ENCODE measurements around the gene FOXO3.
A peak's percentile ranks its signal among the peaks of the same experiment; 100 is the strongest.

Gene FOXO3

DNA sequence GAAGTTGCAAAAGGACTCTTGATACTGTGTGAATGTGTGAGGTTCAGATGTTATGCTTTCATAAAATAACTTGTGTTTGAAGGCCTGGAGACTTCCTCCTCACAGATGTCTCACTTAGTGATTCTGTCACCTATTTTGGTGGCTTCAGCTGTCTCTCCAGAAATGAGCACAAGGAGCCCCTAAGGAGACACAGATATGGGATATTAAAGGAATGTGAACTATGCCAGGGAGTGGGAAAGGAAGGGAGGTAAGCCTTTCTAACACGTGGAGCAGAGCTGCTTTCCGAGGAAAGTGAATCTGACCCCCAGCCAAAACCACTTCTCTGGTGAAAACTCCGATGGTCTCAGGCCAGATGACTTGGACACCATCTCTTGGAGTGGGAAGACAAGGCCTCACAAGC is 10.5 kb upstream of the FOXO3 start:
- TF ChIP-seq, protein P1, sequence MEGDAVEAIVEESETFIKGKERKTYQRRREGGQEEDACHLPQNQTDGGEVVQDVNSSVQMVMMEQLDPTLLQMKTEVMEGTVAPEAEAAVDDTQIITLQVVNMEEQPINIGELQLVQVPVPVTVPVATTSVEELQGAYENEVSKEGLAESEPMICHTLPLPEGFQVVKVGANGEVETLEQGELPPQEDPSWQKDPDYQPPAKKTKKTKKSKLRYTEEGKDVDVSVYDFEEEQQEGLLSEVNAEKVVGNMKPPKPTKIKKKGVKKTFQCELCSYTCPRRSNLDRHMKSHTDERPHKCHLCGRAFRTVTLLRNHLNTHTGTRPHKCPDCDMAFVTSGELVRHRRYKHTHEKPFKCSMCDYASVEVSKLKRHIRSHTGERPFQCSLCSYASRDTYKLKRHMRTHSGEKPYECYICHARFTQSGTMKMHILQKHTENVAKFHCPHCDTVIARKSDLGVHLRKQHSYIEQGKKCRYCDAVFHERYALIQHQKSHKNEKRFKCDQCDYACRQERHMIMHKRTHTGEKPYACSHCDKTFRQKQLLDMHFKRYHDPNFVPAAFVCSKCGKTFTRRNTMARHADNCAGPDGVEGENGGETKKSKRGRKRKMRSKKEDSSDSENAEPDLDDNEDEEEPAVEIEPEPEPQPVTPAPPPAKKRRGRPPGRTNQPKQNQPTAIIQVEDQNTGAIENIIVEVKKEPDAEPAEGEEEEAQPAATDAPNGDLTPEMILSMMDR (IDR thresholded peaks at IDR 0.05; ENCODE audit: insufficient read depth, low read length, missing control alignments): no peak
- ChIA-PET POLR2A (no interaction called here), CTCF (interaction anchor here (1.1 to 6.0 kb wide), 4 partner anchors 8 to 525 kb away, joined by 4 to 41 read pairs (median 18); no protein-coding TSS in a partner anchor)
- no peak for DNase-seq (ENCODE audit: low read depth, low spot score)
- no peak overlapping the region for H3K4me3 ChIP-seq (ENCODE audit: low read depth, low read length)

DNA sequence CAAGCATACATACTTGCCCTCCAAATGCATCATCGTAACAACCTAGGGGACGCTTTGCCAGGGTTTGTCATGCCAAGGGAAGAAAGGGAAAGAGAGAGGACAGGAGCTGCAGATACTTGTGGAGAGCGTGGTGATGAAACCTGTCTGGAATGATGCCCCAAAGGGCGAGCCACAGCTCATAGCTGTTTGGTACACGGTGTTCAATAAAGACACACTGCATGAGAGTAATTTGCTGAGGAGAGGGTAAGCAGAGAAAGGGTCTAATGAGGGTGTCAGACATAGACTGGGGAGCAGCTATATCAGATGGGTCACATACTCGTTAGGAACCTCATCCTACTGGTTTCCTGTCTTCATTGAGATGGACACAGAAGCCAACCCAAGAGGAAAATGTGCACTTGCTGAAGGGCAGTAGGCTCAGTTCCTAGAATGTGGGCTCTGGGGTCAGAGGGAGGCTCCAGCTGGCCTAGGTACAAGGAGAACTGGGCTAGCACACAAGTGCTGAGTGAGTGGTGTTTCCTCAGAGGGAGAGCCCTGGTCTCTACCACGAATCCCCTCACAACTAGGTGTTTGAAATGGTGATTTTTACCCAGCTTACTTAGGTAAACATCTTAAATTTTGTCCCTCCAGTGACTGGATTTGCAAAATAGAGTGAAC is 5.2 kb upstream of the FOXO3 start:
- no peak for DNase-seq (ENCODE audit: low read depth, low spot score)
- TF ChIP-seq, protein P1 (IDR thresholded peaks at IDR 0.05; ENCODE audit: insufficient read depth, low read length, missing control alignments): no peak
- CTCF ChIA-PET: interaction anchor here (1.2 to 6.0 kb wide), 3 partner anchors 14 to 518 kb away, joined by 3 to 41 read pairs (median 5); no protein-coding TSS in a partner anchor
- no peak overlapping the region for H3K4me3 ChIP-seq (ENCODE audit: low read depth, low read length)
- POLR2A ChIA-PET: no interaction called here

DNA sequence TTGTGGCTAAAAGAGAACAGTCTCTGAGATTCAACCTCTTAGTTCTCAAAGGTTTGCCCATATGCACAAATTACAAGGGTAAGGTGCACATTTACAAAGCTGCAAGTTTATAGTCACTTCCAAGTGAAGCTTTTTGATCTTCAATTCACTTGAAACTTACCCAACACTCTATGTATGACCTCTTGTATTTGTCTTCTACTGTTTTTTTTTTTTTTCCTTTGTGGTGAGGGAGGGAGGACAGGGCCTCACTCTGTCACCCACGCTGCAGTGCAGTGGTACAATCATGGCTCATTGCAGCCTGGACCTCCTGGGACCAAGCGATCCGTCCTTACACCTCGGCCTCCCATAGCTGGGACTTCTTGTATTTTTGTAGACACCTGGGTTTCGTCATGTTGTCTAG is 4.5 kb upstream of the FOXO3 start:
- ChIA-PET POLR2A (no interaction called here), CTCF (interaction anchor here (0.9 to 4.9 kb wide), 6 partner anchors 14 to 517 kb away, joined by 3 to 21 read pairs (median 4); no protein-coding TSS in a partner anchor)
- TF ChIP-seq, protein P1 (IDR thresholded peaks at IDR 0.05; ENCODE audit: insufficient read depth, low read length, missing control alignments): no peak

DNA sequence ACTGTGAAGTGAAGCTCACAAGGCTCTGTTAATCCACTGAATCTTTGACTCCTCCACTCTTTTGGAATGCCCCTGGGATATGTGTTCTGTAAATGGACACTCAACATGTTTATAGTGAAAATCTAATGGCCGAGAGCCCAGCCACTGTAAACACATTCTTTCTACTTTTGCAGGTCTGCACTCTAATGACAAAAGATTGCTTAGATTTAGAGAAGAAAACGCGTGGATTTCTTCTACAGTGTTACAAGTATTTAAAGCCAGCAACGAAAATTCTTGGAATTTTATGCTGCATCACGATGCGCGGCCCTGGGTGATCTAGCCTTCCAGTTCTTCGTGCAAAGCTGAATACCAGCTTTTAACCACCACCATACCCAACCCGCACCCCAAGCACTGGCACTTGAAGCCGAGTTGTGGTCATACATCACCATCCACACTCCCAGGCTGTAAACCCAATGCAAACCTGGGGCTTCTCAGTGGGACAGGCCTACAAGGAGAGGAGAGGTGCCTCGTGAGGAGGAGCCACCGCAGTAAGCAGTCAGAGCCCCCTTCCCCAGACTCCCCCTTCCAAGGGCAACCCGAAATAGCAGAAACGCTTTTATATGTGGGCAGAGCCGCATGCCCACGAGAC is 3.7 kb upstream of the FOXO3 start:
- TF ChIP-seq, protein P1 (IDR thresholded peaks at IDR 0.05; ENCODE audit: insufficient read depth, low read length, missing control alignments): no peak
- no peak for DNase-seq (ENCODE audit: low read depth, low spot score)
- ChIA-PET CTCF (interaction anchor here (0.6 to 4.9 kb wide), 8 partner anchors 15 to 518 kb away, joined by 3 to 21 read pairs (median 4); no protein-coding TSS in a partner anchor), POLR2A (no interaction called here)
- peak overlapping the region; percentile 65 for H3K4me3 ChIP-seq (ENCODE audit: low read depth, low read length)

More for the DNA sequence above, 4.5 kb upstream of the FOXO3 start:
- no peak for DNase-seq (ENCODE audit: low read depth, low spot score)
- H3K4me3 ChIP-seq (ENCODE audit: low read depth, low read length): no peak overlapping the region

DNA sequence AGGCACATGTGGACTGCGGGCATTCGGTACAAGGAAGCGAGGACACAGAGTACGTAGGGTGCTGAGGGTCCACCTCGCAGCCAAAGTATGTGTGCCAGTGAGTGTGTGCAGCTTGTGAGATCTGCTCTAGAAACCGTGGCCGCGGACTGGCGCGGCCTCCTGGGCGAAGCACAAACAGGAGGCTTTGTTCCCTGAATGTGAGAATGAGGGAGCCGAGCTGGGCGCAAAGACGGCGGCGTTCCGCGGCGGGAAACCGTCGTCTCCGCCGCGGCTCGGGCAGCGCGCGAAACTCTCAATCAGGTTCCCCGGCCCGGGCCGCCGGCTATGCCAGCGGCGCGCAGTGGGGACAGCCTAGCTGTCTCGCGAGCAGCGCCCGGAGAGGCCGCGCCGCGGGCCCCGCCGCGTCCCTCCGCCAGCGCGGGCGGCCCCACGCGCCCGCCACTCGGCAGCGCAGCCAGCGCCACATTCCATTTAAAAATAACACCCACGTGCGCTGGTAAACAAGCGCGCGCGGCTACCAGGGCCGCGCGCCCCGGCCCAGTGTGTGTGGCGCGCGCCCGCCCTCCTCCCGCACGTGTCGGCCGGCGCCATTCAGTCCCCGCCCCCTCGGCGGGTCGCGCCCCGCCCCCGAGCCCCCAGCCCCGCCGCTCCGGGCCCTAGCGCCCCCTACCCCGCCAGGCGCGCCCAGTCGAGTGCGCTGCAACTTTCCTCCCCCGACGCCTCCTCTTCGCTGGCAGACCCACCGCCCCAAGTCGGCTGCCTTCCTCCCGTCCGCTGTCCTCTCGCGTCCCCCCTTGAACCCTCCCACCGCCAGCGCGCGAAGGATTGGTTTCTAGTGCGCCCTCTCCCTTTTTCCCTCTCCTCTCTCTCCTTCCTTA is 3.0 kb upstream of the FOXO3 start:
- ChIA-PET POLR2A (interaction anchor here (0.9 kb wide), 1 partner anchor 32 kb away, joined by 3 read pairs; no protein-coding TSS in a partner anchor), CTCF (interaction anchor here (0.8 to 4.9 kb wide), 9 partner anchors 12 to 517 kb away, joined by 3 to 21 read pairs (median 5); no protein-coding TSS in a partner anchor)
- peak overlapping the region; percentile 65 for H3K4me3 ChIP-seq (ENCODE audit: low read depth, low read length)
- TF ChIP-seq, protein P1 (IDR thresholded peaks at IDR 0.05; ENCODE audit: insufficient read depth, low read length, missing control alignments): no peak
- DNase-seq (ENCODE audit: low read depth, low spot score): no peak
